Keratinocyte (primary cell): ENCODE measurements around the gene GRK3. TPM values are rescaled to one million over a fixed set of nuclear protein-coding genes. Genes with fewer than 3 reads are reported as not detected.

ENCODE experiments used
- DNase-seq: peaks from one replicate; pipeline ENCODE4 v3.0.0-alpha.2; 2011; ENCODE audit warnings: low read depth, missing footprints, low spot score
- FAIRE-seq: peaks from 2 replicates; lab custom pipeline; 2011; peaks lifted over from hg19 to GRCh38; lab: Jason Lieb, UNC
- H2AFZ ChIP-seq: 2 replicates; pipeline ENCODE4 v1.6.0; 2012; ENCODE audit warnings: low read length, control low read depth, inconsistent platforms; ENCODE audit not compliant: control insufficient read depth
- H3K27ac ChIP-seq: 2 replicates; pipeline ENCODE4 v1.5.1; 2011; ENCODE audit warnings: low read length; ENCODE audit not compliant: control insufficient read depth, insufficient read depth
- H3K27me3 ChIP-seq: 3 replicates; pipeline ENCODE4 v1.6.0; 2011; ENCODE audit warnings: low read length; ENCODE audit not compliant: control insufficient read depth, insufficient read depth; ENCODE audit errors: extremely low read depth
- H3K36me3 ChIP-seq, 2 experiments: 2 replicates in 1 of 2; 3 replicates in 1 of 2; pipeline ENCODE4 v1.5.1; 2011; ENCODE audit warnings: low read length in 2 of 2, mild to moderate bottlenecking in 1 of 2; ENCODE audit not compliant: control insufficient read depth in 2 of 2, insufficient read depth in 2 of 2; ENCODE audit errors: extremely low read depth in 1 of 2
- H3K4me1 ChIP-seq: 3 replicates; pipeline ENCODE4 v1.5.1; 2011; ENCODE audit warnings: low read length; ENCODE audit not compliant: control insufficient read depth, insufficient read depth; ENCODE audit errors: extremely low read depth
- H3K4me2 ChIP-seq: 3 replicates; pipeline ENCODE4 v1.6.0; 2011; ENCODE audit warnings: low read depth, low read length; ENCODE audit not compliant: control insufficient read depth, insufficient read depth; ENCODE audit errors: extremely low read depth
- H3K4me3 ChIP-seq, 3 experiments: fragments of 200-600 bp in 1 of 3; sonication (generic) in 1 of 3; 2 replicates in 2 of 3; 3 replicates in 1 of 3; pipeline ENCODE4 v1.5.1; 2011 to 2016; ENCODE audit warnings: low read length in 3 of 3, mild to moderate bottlenecking in 3 of 3, control low read depth in 2 of 3, inconsistent platforms in 1 of 3, low read depth in 1 of 3, mixed read lengths in 1 of 3, mixed run types in 1 of 3, moderate library complexity in 1 of 3; ENCODE audit not compliant: control insufficient read depth in 2 of 3, insufficient read depth in 2 of 3; ENCODE audit errors: extremely low read depth in 1 of 3
- H3K79me2 ChIP-seq: 2 replicates; pipeline ENCODE4 v1.6.0; 2012; ENCODE audit warnings: low read length; ENCODE audit not compliant: control insufficient read depth, insufficient read depth
- H3K9ac ChIP-seq: 3 replicates; pipeline ENCODE4 v1.6.0; 2011; ENCODE audit warnings: low read length; ENCODE audit not compliant: control insufficient read depth, insufficient read depth; ENCODE audit errors: extremely low read depth
- H3K9me1 ChIP-seq: 3 replicates; pipeline ENCODE4 v1.6.0; 2011; ENCODE audit warnings: low read length; ENCODE audit not compliant: control insufficient read depth, insufficient read depth; ENCODE audit errors: extremely low read depth
- H3K9me3 ChIP-seq: 2 replicates; pipeline ENCODE4 v1.5.1; 2012; ENCODE audit warnings: low read depth, low read length; ENCODE audit not compliant: control insufficient read depth
- H4K20me1 ChIP-seq: 3 replicates; pipeline ENCODE4 v1.6.0; 2011; ENCODE audit warnings: low read length; ENCODE audit not compliant: control insufficient read depth, insufficient read depth; ENCODE audit errors: extremely low read depth
- EZH2 ChIP-seq: IDR thresholded peaks from one replicate; pipeline ENCODE4 v1.6.1; 2012; ENCODE audit warnings: inconsistent platforms, mild to moderate bottlenecking, low read length, moderate library complexity
- dilution Hi-C: fragments of 300-500 bp; cut with MboI; formaldehyde crosslinking; loops from one replicate; pipeline ENCODE4 v1.7.0; 2020; ENCODE audit warnings: low sequenced_read_pairs; ENCODE audit not compliant: extremely low pct_ligation_motif_present
- polyA plus RNA-seq, 5 experiments: library from polyadenylated mRNA; depleted of rRNA in 3 of 5; stranded (reverse) in 3 of 5; stranded (forward) in 1 of 5; unstranded in 1 of 5; fragments of >200 nt; gene quantifications; 1 replicate in 1 of 5; 2 replicates in 3 of 5; 3 replicates in 1 of 5; pipeline versions ENCODE4 v1.2.1 to v1.2.3, GENCODE V29; 2011 to 2012; ENCODE audit warnings: missing spikeins in 2 of 5, low read depth in 1 of 5, low replicate concordance in 1 of 5
- TF ChIP-seq, protein P1 (sequence below), 3 experiments: IDR thresholded peaks in 1 of 3; conservative IDR thresholded peaks in 1 of 3; optimal IDR thresholded peaks in 1 of 3; 2 replicates in 2 of 3; 3 replicates in 1 of 3; pipeline versions ENCODE3 to v1.5.1; 2011; ENCODE audit warnings: low read length in 3 of 3, mild to moderate bottlenecking in 3 of 3, moderate library complexity in 2 of 3, control low read depth in 1 of 3, inconsistent platforms in 1 of 3; ENCODE audit not compliant: insufficient read depth in 2 of 3; ENCODE audit errors: extremely low read depth in 1 of 3

The GRK3 gene
- polyA plus RNA-seq, 1 donor (not counting 4 experiments of a cell fraction or from before 2014, with no cell fraction given), result 8.1 TPM

DNA sequence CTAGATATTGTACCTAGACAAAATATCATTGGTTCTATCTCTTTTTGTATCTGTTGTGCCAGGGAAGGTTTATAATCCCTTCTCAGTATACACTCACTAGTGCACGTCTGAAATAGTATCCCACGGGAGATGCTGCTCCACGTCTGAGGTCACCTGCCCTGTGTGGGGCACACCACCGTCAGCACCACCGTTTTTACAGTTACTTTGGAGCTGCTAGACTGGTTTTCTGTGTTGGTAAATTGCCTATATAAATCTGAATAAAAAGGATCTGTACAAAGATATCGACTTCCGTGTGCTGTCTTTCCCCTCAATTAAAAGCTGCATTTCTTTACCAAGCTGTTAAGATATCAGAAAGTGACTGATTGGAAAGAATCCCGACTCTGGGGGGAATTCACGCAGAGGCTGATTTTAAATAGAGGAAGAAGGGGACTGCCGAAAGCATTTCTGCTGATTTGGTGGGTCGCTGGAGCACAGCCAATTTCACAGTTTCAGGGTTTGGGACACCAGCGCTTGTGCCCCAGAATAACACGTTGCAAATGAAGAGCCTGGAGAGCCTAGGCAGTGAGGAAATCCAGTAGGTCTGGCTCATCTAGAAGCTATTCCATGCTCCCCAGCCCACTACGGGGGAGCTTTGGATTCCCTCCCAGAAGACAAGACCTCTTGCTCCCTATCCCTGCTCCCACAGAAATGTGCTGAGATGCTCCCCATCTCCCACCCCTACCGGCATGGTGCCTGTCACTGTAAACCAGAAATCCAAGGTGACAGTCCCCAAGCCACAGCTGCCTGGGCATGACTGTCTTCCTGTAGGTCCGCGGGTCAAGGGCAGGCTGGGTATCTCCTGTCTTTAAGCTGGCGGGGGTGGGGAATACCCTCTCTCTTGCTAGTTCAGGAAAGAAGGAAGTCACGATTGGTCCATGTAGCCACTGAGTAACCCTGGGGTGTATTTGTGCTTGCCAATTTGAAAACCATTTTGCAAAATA is 164.8 kb downstream of the GRK3 start:
- Histone ChIP-seq H3K27me3 (no peaks in the 10 kb centered on the region), H3K9ac (no peak overlapping the region), H3K4me1 (no peaks in the 10 kb centered on the region), H3K36me3 (no peaks in the 10 kb centered on the region), H3K9me1 (no peaks in the 10 kb centered on the region), H2AFZ (no peak overlapping the region), H3K4me3 (no peak overlapping the region), H3K9me3 (no peaks in the 10 kb centered on the region), H3K27ac (no peak overlapping the region), H4K20me1 (no peaks in the 10 kb centered on the region), H3K4me2 (no peak overlapping the region), H3K79me2 (no peaks in the 10 kb centered on the region)
- FAIRE-seq (no peak), DNase-seq (no peak)
- dilution Hi-C loops, result no loop called here
- TF ChIP-seq EZH2, result no peak
- TF ChIP-seq, protein P1, sequence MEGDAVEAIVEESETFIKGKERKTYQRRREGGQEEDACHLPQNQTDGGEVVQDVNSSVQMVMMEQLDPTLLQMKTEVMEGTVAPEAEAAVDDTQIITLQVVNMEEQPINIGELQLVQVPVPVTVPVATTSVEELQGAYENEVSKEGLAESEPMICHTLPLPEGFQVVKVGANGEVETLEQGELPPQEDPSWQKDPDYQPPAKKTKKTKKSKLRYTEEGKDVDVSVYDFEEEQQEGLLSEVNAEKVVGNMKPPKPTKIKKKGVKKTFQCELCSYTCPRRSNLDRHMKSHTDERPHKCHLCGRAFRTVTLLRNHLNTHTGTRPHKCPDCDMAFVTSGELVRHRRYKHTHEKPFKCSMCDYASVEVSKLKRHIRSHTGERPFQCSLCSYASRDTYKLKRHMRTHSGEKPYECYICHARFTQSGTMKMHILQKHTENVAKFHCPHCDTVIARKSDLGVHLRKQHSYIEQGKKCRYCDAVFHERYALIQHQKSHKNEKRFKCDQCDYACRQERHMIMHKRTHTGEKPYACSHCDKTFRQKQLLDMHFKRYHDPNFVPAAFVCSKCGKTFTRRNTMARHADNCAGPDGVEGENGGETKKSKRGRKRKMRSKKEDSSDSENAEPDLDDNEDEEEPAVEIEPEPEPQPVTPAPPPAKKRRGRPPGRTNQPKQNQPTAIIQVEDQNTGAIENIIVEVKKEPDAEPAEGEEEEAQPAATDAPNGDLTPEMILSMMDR (optimal IDR thresholded peaks at IDR 0.05 in 1 of 3, IDR thresholded peaks at IDR 0.05 in 1 of 3, conservative IDR thresholded peaks at IDR 0.05 in 1 of 3; ENCODE audit: extremely low read depth in 1 of 3, insufficient read depth in 2 of 3, low read length in 3 of 3), result no peak

DNA sequence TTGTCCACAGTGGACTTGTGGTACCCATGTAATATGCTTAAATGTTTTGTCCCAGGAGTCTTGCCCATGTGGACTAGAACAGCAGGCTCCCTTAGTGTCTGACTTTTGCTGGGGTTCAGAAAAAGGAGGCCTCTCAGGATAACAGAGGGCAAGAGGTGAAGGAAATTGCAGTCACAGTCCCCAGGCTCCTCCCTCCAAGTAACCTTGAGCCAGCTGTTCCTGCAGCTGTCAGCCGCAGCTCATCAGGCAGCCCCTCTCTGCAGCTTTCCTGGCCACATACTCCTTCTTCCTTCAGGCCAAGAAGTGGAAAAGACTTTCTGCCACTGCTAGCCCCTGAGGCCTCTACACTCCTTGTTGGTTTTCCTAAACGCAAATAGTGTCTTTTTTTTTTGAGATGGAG is 171.2 kb downstream of the GRK3 start:
- H3K36me3 ChIP-seq, result no peaks in the 10 kb centered on the region
- H4K20me1 ChIP-seq, result no peaks in the 10 kb centered on the region
- no peaks in the 10 kb centered on the region for H3K27me3 ChIP-seq
- H3K9ac ChIP-seq, result no peak overlapping the region
- DNase-seq, result no peak
- TF ChIP-seq EZH2, result no peak
- TF ChIP-seq, protein P1 (optimal IDR thresholded peaks at IDR 0.05 in 1 of 3, IDR thresholded peaks at IDR 0.05 in 1 of 3, conservative IDR thresholded peaks at IDR 0.05 in 1 of 3; ENCODE audit: extremely low read depth in 1 of 3, insufficient read depth in 2 of 3, low read length in 3 of 3), result no peak
- H3K9me3 ChIP-seq, result no peaks in the 10 kb centered on the region
- H3K79me2 ChIP-seq, result no peaks in the 10 kb centered on the region
- no peaks in the 10 kb centered on the region for H3K4me1 ChIP-seq
- dilution Hi-C loops, result no loop called here
- FAIRE-seq, result no peak
- no peak overlapping the region for H2AFZ ChIP-seq
- H3K4me3 ChIP-seq, result no peak overlapping the region
- H3K4me2 ChIP-seq, result no peak overlapping the region
- H3K9me1 ChIP-seq, result no peaks in the 10 kb centered on the region
- H3K27ac ChIP-seq, result no peak overlapping the region
